HG03175 (cell line): ENCODE data around the gene OTUD4.
"Not testable (repeated sequence)": the region's sequence is repeated elsewhere in the genome, so short reads cannot be mapped to it uniquely, and the experiment has no call there.

Experiments
- ATAC-seq: cut with Tn5 transposase; IDR thresholded peaks from one replicate; pipeline ENCODE4 v1.9.1; 2021; ENCODE audit warnings: mild to moderate bottlenecking, moderate library complexity; ENCODE audit not compliant: unreplicated experiment

OTUD4 gene

GRCh38 chr4:145179281-145179860 is 1.0 kb downstream of the OTUD4 start:
- peak; percentile 49 for ATAC-seq

- no peak for ATAC-seq
Observed at GRCh38 chr4:145178740-145179280, 1.6 kb downstream of the OTUD4 start.

DNA sequence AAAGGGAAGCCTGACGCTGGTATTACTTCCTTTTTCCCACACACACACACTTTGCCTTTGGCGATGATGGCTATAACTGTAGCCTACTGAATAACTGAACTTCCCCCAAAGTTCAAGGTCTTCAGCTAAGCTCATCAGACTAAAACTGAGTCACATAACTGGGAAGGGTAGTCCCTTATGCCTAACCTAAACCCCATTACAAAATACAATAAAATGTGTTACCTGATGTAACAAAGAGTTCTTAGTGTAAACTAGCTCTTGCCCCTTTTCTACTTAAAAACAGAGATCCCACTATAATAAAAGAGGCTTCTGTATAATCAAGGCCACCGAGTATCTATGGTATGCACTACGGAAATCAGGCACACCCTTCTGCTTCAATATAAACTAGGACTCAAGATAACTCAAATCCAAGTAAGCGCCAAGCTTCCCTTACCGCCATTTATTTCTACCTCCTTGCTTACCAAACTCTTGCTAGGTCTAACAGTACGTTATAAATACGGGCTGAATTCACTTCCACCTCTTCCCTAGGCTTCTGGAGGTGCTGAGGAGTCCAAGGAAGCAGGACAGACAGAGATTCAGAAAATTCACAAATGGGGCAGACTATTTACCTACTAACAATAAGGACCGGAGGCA is 2.4 kb downstream of the OTUD4 start:
- ATAC-seq = no peak

- ATAC-seq = no peak
Observed at GRCh38 chr4:145177511-145177905, 2.9 kb downstream of the OTUD4 start.

DNA sequence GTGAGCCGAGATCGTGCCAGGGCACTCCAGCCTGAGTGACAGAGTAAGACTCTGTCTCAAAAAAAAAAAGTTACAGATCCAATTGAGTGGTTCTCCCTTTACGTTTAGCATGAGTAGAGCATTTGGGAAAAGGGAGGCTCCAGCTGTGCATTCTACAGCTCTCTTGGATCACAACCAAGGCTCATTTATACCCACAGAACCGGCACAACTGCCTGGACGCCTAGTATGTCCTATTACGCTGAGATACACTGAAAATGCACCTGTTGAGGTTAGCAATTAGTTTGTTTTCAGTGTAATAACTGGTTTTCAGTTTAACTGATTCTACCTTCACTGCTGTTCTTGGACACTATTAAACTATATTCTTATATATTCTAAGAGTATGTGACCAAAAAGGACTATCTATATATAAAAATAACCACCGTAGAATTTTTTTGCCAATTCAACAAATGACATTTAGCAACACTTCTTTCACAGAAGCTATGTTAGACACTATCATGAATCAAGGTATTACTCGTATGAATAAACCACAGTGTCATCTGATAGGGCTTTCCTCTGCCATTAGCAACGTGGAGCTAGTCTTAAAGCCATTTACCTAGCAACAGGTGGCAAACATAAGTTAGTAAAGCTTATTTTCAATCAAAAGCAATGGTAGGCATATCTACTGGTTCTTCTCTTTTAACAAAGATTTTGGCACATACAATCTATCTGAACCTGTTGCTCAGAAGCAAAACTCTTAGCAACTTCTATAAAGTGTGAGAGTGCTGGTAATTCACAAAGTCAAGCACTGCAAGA is 3.6 kb downstream of the OTUD4 start:
- no peak for ATAC-seq

DNA sequence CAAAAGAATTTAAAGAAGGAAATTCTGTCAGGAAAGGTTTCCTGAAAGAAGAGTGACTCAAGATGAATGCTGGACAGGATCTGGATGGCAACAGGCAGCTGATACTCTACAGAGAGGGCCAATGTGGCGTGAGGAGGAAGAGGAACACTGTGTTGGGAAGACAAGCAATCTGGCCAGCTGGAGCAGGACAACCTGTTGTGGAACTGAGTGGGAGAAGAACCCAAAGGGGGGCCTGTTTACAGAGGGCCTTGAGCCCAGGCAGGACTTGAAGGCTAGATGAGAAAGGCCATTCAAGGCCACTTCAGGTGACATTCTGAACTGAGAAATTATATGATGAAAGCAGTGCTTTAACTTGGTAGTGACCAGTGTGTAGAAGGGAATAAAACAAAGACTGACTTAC is 8.5 kb downstream of the OTUD4 start:
- no peak for ATAC-seq

DNA sequence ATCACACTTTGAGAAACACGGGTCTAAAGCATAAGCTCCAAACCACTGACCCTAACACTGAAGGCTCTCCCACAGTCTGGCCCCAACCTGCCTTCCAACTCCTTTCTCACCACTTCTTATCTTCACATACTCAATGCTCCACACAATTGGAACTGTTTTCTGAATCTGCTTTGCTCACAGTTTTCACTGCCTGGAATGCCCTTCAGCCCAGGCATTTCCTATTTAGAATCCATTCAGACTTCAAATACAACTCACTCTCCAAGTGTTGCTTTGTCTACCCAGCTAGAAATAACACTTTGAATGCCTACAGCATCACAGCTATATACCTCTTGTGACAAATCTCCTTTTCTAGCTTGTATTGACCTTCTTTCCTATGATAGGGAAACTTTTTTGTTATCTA is 10.2 kb downstream of the OTUD4 start:
- no peak for ATAC-seq

DNA sequence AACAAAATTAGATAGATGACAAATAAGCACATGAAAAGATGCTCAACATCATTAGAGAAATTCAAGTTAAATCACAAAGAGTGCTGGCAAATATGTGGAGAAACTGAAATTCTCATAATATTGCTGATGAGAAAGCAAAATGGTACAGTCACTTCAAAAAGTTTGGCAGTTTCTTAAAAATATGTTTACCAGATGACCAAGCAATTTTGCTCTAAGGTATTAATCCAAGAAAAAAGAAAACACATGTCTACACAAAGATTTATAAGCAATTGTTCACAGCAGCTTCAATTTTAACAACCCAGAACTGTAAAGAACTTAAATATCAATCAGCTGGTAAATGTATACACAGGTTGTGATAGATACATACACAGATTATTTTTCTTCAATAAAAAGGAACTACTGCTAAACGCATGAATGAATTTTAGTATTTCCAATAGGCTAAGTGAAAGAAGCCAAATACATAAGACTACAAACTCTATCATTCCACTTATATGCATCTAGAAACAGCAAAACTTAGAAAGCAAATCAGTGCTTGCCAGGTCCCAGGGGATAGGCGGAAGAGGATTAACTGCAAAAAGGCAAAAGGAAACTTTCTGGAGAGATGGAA is 11.7 kb downstream of the OTUD4 start:
- no peak for ATAC-seq

GRCh38 chr4:145167887-145168286 is 12.5 kb downstream of the OTUD4 start:
- ATAC-seq = no peak

- no peak for ATAC-seq
Observed at GRCh38 chr4:145161549-145161948, 18.8 kb downstream of the OTUD4 start.

- no peak for ATAC-seq
Observed at GRCh38 chr4:145156986-145157385, 23.4 kb downstream of the OTUD4 start.

DNA sequence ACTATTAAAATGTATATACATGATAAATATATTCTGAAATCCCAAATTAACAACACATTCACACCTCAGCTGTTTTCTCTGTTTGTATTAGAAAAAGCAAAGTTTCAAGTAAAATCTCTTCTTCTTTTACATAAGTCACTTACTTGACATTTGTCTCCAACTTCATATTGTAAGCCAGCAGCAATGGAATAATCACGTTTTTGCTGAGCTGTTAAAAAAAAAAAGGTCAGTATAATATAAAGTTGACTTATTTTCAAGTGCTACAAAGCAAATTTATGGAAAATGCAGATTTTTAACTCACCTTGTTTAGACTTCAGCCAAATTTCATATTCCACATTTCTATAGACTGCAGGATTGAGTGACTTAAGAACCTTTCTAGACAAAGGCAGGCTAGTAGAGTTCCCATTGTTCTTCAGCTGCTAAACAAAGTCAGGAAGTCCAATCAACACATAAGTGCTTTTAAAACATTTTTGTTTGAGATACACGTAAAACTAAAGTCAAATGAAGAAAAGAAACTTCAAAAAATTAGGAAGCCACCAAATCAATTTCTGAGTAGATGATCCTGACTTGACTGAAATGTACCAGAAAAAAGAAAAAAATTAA is 25.0 kb downstream of the OTUD4 start:
- no peak for ATAC-seq

- peak; percentile 79 for ATAC-seq
Observed at GRCh38 chr4:145154573-145154972, 25.8 kb downstream of the OTUD4 start.

GRCh38 chr4:145153904-145154298 is 26.5 kb downstream of the OTUD4 start:
- ATAC-seq = no peak

DNA sequence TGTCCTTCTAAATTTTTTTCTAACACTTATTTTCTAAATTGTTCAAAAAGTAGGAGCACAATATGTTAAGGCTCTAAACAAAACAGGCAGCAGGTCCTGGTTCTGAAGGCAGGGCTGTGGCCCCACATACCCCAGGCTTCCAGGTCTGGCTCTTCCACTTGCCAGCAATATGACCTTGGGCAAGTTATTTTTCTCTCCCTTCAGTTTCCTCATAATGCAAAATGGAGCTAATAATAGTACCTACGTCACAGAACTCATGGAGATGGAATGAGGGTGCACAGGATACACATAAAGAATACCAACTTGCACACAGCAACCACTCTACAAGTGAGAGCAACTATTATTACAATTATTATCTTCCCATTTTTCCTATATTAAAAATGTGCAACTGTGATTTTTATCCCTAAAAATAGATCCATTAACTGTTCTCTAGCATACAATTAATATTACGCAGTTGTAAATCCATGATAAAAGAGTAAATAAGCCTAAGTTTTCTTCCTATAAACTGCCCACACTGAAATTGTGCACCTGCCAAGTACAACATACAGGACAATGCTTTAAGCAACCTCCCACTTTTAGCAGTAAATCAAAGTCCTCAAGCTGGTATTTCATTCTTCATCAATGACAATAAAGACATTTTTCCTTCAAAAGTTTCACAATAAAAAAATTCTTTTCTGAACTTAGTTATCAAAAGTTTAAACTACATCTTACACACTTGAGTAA is 27.0 kb downstream of the OTUD4 start:
- ATAC-seq = no peak

DNA sequence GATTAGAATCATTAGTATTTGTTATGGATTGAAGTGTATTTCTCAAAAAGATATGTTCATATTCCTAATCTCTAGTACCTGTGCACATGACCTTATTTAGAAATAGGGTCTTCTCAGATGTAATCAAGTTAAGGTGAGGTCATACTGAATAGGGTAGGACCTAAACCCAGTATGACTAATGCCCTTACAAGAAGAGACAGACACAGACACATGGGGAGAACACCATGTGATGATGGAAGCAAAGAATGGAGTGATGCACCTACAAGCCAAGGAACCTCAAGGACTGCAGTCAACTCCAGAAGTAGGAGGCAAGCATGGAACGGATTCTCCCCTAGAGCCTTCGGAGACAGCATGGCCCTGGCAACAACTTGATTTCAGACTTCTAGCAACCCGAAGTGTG is 31.4 kb downstream of the OTUD4 start:
- no peak for ATAC-seq

DNA sequence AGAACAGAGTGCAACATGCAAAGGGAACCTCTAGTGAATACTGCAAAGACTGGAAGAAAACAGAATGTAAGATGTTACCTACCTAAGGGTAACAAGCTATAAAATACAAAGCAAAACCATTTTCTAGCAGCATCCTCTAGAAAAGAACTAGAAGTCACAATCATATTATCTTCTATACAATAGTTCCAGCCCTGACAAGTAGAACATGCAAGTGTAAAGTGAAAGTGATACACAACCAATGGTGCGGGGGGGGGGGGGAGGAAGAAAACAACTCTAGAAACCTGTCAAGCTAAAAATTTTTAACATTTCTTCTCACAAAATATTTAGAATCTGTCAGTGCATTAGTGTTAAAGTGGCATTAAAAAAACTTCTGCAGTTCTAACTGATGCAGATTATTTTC is 44.2 kb downstream of the OTUD4 start:
- not testable (repeated sequence) for ATAC-seq

GRCh38 chr4:145132511-145133098 is 47.8 kb downstream of the OTUD4 start:
- ATAC-seq = peak; percentile 85

DNA sequence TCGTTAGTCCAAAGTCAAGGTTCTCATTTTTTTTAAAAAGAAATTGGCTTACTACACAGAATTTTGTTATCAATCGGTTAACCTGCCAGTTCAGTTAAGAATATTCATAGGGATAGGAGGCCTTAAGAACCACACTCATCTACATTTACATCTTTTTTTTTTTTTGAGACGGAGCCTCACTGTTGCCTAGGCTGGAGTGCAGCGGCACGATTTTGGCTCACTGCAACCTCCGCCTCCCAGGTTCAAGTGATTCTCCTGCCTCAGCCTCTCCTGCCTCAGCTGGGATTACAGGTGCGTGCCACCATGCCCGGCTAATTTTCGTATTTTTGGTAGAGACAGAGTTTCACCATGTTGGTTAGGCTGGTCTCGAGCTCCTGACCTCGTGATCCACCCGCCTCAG is 48.5 kb downstream of the OTUD4 start:
- no peak for ATAC-seq

GRCh38 chr4:145130788-145131399 is 49.5 kb downstream of the OTUD4 start:
- no peak for ATAC-seq
